Ectodermal cell (in vitro differentiated cells): ENCODE measurements around the gene WEE1.

Source experiments
- H3K27ac ChIP-seq: 2 replicates; pipeline ENCODE4 v1.7.0; 2013; ENCODE audit warnings: mild to moderate bottlenecking, low read depth, low read length; ENCODE audit not compliant: insufficient read depth, poor library complexity, severe bottlenecking
- H3K27me3 ChIP-seq: 2 replicates; pipeline ENCODE4 v1.7.0; 2013; ENCODE audit warnings: mild to moderate bottlenecking, low read length; ENCODE audit not compliant: insufficient read depth, control insufficient read depth, poor library complexity, severe bottlenecking
- H3K36me3 ChIP-seq: one replicate; pipeline ENCODE4 v1.7.0; 2013; ENCODE audit warnings: low read length; ENCODE audit not compliant: control insufficient read depth, insufficient read depth
- H3K4me1 ChIP-seq: one replicate; pipeline ENCODE4 v1.7.0; 2013; ENCODE audit warnings: low read length; ENCODE audit not compliant: control insufficient read depth, insufficient read depth
- H3K4me3 ChIP-seq: 2 replicates; pipeline ENCODE4 v1.7.0; 2013; ENCODE audit warnings: low read depth, low read length, control low read depth; ENCODE audit not compliant: insufficient read depth
- H3K9me3 ChIP-seq: 2 replicates; pipeline ENCODE4 v1.7.0; 2013; ENCODE audit warnings: mild to moderate bottlenecking, low read length, moderate library complexity; ENCODE audit not compliant: control insufficient read depth
- WGBS, 2 experiments: methylation state at CpG; one replicate each; pipeline ENCODE4 v1.1.7; 2013; ENCODE audit warnings: missing lambda C conversion rate in 2 of 2; 5-methylcytosine and 5-hydroxymethylcytosine counted together

The WEE1 gene

DNA sequence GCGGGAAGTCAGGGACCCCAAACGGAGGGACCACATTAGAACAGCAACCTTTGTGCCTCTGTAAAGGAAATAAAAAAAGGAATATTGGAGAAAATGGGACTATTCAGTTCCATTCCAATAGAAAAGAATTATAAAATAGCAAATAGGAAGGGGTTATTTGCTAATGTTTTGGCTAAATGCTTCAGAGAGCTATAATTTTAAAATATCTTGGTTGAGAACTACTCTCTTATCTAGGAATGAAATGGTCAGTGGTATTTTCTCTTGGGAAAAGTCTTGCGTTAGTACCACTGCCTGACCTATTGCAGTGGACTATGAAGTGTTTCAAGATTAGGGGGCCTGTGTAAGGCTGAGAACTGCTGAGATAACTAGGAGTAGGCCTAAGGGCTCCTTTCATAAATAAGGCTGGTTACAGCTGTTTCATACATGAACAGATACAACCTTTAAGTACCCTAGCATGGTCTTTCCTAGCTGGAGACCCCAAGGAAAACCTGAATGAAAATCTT, 6.9 kb upstream of the WEE1 start:
- 80 to 82% methylated on average over 3 of the region's 3 CpGs for WGBS, 2 experiments
- no peaks in the 10 kb centered on the region for H3K9me3 ChIP-seq
- peaks cover 5% of the 10 kb centered on the region for H3K27me3 ChIP-seq
- peak overlapping the region; percentile 56 for H3K27ac ChIP-seq
- peaks cover 26% of the 10 kb centered on the region for H3K4me1 ChIP-seq
- H3K4me3 ChIP-seq, result no peak overlapping the region
- no peaks in the 10 kb centered on the region for H3K36me3 ChIP-seq

DNA sequence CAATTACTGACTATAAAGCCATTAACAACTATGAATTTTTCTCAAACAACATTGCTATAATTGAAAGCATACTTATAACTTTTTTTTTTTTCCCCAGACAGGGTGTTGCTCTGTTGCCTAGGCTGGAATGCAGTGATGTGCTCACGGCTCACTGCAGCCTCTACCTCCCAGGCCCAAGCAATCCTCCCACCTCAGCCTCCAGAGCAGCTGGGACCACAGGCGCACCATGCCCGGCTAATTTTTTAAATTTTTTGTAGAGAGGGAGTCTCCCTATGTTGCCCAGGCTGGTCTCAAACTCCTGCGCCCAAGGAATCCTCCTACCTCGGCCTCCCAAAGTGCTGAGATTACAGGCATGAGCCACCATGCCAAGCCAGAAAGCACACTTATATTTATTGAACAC, 6.1 kb upstream of the WEE1 start:
- H3K27me3 ChIP-seq, result peaks cover 13% of the 10 kb centered on the region
- H3K4me1 ChIP-seq, result peaks cover 26% of the 10 kb centered on the region
- H3K36me3 ChIP-seq, result no peaks in the 10 kb centered on the region
- no peak overlapping the region for H3K27ac ChIP-seq
- H3K9me3 ChIP-seq, result no peaks in the 10 kb centered on the region
- no peak overlapping the region for H3K4me3 ChIP-seq
- WGBS, 2 experiments, result 93% methylated on average over 5 of the region's 5 CpGs

DNA sequence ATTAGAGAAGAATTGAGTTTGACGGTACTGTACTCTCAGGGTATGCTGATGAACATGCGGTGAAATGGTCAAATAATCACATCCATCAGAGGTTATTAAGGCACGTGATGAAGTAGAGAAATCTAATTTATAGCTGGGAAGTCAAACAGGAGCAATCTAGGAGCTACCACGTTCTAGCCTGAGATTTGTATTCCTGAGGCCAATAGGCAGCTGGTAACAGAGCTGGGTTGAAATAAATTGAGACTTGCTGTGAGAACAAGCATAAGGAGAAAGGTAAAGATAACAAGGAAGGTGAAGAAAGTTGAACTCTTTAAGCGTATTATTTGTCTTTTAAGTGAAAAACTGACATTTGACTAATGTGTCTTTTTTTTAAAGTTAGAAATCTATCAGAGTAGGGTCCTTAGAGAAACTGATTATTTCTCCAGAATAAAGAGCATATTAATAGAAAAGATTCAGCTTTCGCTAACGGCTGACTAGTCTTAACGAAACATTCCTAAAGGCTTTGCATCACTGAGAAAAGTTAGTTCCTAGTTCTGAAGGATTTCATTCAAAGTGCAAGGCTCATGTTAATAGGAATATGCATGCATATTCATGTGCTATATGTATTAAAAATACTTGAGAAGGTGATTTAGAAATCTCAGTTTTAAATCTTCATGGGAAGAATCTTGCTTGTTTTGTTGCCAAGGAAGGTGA, 5.2 kb upstream of the WEE1 start:
- Histone ChIP-seq H3K36me3 (no peaks in the 10 kb centered on the region), H3K9me3 (no peaks in the 10 kb centered on the region), H3K27ac (peak overlapping the region; percentile 92), H3K27me3 (peaks cover 14% of the 10 kb centered on the region), H3K4me1 (peaks cover 26% of the 10 kb centered on the region), H3K4me3 (no peak overlapping the region)
- WGBS, 2 experiments, result 80% methylated on average over 8 of the region's 8 CpGs

DNA sequence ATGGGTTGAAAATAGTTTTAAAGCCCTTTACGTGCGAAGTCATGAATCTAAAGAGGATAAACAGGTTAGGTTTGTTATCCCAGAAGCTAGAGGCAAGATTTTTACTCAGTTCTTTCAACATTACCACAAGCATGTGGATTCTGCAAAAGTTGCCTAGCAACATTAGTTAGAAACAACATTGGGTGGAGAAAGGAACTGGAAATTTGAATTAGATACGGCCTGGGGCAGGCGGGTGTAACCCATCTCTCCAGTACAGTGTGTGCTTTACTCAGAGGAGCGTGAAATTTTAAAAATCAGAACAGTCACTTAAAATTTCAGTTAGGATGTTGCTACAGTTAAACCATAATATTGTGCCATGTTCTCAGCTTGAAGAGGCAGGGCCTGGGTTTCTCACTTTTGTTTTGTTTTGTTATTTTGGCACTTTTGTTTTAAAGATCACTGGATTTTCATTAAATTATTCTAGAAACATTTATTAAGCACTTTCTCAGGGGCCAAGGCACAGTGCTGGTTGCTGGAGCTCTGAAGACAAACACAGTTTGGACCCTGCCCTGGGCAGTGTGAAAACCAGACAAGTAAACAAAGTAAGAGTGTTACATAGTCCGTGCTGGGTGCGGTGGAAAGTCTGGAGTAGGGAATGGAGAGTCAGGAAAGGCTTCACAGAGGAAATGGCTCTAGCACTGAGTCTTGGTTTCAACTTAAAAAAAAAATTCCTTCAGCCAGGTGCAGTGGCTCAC, 4.4 kb upstream of the WEE1 start:
- no peak overlapping the region for H3K4me3 ChIP-seq
- WGBS, 2 experiments, result 63 to 70% methylated on average over 7 of the region's 7 CpGs
- peak overlapping the region; percentile 92 for H3K27ac ChIP-seq

DNA sequence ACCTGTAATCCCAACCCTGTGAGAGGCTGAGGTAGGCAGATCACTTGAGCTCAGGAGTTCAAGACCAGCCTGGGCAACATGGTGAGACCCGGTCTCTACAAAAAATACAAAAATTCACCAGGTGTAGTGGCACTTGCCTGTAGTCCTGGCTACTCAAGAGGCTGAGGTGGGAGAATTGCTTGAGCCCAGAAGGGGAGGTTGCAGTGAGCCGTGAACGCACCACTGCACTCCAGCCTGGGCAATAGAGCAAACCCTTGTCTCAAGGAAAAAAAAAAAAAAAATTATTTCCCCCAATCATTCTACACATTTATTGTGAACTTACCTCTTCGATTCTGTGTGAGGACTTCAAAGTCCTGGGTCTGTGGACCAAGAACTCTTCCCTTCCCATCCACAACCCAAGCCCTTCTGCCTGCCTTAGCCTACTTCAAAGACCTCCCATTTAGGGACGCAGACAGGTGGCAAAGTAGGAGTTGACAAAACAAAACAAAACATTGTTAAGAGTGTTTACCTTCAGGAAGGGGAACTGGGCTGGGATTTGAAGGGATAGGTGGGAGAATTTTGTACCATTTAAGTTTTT, 3.8 kb upstream of the WEE1 start:
- H3K27ac ChIP-seq, result peak overlapping the region; percentile 92
- no peaks in the 10 kb centered on the region for H3K36me3 ChIP-seq
- peaks cover 26% of the 10 kb centered on the region for H3K4me1 ChIP-seq
- H3K4me3 ChIP-seq, result no peak overlapping the region
- no peaks in the 10 kb centered on the region for H3K9me3 ChIP-seq
- 91 to 95% methylated on average over 5 of the region's 5 CpGs for WGBS, 2 experiments
- peaks cover 14% of the 10 kb centered on the region for H3K27me3 ChIP-seq

More for the DNA sequence above, 4.4 kb upstream of the WEE1 start:
- Histone ChIP-seq H3K4me1 (peaks cover 26% of the 10 kb centered on the region), H3K27me3 (peaks cover 14% of the 10 kb centered on the region), H3K9me3 (no peaks in the 10 kb centered on the region), H3K36me3 (no peaks in the 10 kb centered on the region)

DNA sequence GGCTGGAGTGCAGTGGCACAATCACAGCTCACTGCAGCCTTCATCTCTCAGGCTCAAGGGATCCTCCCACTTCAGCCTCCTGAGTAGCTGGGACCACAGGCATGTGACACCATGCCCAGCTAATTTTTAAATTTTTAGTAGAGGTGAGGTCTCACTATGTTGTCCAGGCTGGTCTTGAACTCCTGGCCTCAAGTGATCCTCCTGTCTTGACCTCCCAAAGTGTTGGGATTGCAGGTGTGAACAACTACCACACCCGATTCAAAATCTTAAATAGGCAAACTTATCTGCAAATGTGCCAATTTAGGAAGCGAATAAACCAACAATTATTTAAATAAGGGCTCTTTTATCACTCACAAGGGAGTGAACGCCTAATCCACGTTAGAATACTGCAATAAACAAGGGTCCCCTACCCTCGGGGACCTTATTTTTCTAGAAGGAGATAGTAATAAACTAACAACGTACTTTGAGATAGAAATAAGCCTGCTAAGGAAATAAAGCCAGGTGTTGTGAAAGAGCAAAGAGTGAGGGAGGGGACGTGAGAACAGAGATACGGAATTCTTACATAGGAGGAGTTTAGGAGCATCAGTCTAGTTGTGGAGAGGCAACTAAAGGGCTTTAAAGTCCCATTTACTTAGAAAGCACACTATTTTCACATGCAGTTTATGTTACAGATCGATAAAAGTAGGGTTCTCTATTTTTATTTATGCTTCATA, 3.0 kb upstream of the WEE1 start:
- no peaks in the 10 kb centered on the region for H3K9me3 ChIP-seq
- H3K36me3 ChIP-seq, result no peaks in the 10 kb centered on the region
- H3K4me1 ChIP-seq, result peaks cover 26% of the 10 kb centered on the region
- H3K27ac ChIP-seq, result no peak overlapping the region
- 93% methylated on average over 8 of the region's 9 CpGs for WGBS, 2 experiments
- H3K4me3 ChIP-seq, result no peak overlapping the region
- peaks cover 14% of the 10 kb centered on the region for H3K27me3 ChIP-seq

DNA sequence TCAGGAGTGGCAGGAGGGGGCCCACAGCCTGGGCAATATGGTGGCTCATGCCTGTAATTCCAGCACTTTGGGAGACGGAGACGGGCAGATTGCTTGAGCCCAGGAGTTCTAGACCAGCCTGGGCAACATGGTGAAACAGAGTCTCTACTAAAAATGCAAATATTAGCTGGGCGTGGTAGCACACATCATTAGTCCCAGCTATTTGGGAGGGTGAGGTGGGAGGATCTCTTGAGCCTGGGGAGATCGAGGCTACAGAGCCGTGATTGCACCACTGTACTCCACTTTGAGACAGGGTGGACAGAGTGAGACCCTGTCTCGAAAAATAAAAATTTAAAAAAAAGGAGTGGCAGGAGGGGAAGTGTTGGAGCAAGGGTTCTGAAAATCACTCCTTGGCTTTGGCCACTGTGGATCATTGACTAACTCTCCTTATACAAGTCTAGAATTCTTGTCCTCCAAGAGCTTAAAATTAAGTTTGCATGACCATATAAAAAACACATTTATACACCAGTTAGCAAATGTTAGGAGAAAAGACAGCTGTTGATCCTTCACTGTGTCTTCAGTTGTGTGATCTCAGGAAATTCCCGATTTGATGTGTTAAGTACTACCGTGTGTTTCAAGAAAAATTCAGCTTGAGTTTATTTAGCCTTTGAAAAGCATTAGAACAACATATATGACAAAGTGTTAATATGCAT, 2.3 kb upstream of the WEE1 start:
- H3K4me1 ChIP-seq, result peaks cover 19% of the 10 kb centered on the region
- no peak overlapping the region for H3K27ac ChIP-seq
- H3K36me3 ChIP-seq, result no peaks in the 10 kb centered on the region
- no peaks in the 10 kb centered on the region for H3K9me3 ChIP-seq
- H3K4me3 ChIP-seq, result no peak overlapping the region
- 88 to 93% methylated on average over 8 of the region's 8 CpGs for WGBS, 2 experiments
- peaks cover 14% of the 10 kb centered on the region for H3K27me3 ChIP-seq

DNA sequence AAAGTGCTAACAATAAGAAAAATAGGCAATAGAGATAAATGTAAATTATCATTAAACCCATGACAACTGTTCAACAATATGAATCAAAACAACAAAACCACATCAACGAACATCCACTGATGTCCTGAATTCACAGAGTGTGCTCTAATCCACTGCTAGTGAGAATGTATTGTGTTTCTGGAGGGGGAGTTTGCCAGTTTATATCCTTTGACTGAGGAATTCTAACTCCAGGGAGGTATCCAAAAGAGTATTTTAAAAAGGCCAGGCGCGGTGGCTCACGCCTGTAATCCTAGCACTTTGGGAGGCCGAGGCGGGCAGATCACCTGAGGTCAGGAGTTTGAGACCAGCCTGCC, 1.7 kb upstream of the WEE1 start:
- H3K4me1 ChIP-seq, result peaks cover 20% of the 10 kb centered on the region
- WGBS, 2 experiments, result 90 to 93% methylated on average over 5 to 6 of the region's 6 CpGs
- H3K27me3 ChIP-seq, result peaks cover 14% of the 10 kb centered on the region
- no peaks in the 10 kb centered on the region for H3K36me3 ChIP-seq
- H3K9me3 ChIP-seq, result no peaks in the 10 kb centered on the region
- no peak overlapping the region for H3K4me3 ChIP-seq
- no peak overlapping the region for H3K27ac ChIP-seq

DNA sequence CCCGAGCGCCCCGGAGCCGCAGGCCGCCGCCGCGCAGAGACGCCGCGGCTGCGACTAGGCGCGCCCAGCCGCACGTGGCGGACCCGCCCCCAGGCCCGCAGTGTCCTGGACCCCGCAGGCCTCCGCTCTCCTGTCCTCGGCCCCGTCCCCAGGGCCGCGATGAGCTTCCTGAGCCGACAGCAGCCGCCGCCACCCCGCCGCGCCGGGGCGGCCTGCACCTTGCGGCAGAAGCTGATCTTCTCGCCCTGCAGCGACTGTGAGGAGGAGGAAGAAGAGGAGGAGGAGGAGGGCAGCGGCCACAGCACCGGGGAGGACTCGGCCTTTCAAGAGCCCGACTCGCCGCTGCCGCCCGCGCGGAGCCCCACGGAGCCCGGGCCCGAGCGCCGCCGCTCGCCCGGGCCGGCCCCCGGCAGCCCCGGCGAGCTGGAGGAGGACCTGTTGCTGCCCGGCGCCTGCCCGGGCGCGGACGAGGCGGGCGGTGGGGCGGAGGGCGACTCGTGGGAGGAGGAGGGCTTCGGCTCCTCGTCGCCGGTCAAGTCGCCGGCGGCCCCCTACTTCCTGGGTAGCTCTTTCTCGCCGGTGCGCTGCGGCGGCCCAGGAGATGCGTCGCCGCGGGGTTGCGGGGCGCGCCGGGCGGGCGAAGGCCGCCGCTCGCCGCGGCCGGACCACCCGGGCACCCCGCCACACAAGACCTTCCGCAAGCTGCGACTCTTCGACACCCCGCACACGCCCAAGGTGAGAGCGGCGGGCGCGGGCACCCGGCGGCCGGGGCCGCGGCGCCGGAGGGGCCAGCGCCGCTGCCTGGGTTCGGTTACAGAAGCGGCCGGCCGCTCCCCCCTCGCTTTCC, 528 bp downstream of the WEE1 start:
- no peaks in the 10 kb centered on the region for H3K9me3 ChIP-seq
- H3K27ac ChIP-seq, result peak overlapping the region; percentile 76
- H3K4me1 ChIP-seq, result peaks cover 15% of the 10 kb centered on the region
- peaks cover 14% of the 10 kb centered on the region for H3K27me3 ChIP-seq
- peak overlapping the region; percentile 88 for H3K4me3 ChIP-seq
- WGBS, 2 experiments, result 0% methylated on average over 122 of the region's 122 CpGs
- H3K36me3 ChIP-seq, result peaks cover 10% of the 10 kb centered on the region
